UCSD-AML1 (cell line): ENCODE results near the gene SPTB.
"Not testable (repeated sequence)": the region's sequence is repeated elsewhere in the genome, so short reads cannot be mapped to it uniquely, and the experiment has no call there.

Source experiments
- DNase-seq: peaks from one replicate; lab custom pipeline; 2025; ENCODE audit not compliant: unreplicated experiment; lab: John Stamatoyannopoulos, UW

Gene SPTB

GRCh38 chr14:64824471-64824870, 55.2 kb downstream of the SPTB start:
- no peak for DNase-seq

DNA sequence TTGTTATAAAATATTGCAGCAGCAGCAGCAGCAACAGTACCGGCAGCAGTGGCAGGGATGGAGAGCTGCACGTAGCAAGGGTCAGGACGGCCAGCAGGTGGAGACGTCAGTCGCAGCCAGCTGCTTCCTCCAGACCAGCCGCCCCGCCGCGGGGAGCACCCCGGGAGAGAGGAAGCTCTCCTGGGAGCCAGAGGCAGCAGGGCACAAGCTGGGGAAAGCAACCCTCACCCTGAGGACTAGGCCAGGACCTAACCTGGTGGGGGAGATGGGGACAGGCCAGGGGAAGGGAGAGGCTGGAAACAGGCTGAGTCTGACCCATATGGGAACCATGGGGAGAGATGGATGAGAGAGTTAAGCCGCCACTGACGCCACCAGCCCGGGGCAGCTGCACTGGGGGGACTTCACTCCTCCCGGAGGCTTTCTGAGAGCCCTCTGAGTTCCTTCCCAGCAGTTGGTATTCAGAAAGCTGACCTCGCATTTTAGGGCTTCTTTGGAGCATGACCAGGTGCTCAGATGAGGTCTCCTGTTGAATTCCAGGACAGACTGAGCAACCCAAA, 56.3 kb downstream of the SPTB start:
- DNase-seq = peak; percentile 72

GRCh38 chr14:64821651-64822050, 58.1 kb downstream of the SPTB start:
- no peak for DNase-seq

GRCh38 chr14:64818151-64818550, 61.6 kb downstream of the SPTB start:
- DNase-seq = no peak

- no peak for DNase-seq
These were observed 62.1 kb downstream of the SPTB start for GRCh38 chr14:64817631-64818030.

DNA sequence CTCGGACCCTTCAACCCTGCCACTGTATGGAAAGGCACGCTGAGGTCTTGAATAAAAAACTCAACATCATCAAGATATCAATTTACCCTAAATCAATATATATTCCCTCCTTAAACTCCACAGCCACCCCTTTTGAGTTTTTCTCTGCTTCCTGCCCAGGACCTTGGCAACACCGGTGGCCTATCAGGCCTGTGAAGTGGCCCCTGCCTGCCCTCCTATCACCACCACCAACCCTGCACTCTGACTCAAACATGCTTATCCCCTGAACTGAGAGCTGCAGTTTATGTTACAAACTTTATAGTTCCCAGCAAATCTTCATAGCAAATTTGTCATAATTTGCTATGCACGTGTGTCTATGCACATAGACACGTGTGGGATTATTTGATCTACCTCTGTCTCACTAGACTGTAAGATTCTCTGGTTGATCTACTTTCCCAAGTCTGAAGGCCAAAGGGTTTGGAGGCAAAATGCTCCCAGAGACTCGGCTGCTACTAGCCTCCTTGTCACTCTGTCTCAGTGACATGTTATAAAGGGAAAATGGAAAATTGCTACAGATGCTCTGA, 63.4 kb downstream of the SPTB start:
- DNase-seq = no peak

DNA sequence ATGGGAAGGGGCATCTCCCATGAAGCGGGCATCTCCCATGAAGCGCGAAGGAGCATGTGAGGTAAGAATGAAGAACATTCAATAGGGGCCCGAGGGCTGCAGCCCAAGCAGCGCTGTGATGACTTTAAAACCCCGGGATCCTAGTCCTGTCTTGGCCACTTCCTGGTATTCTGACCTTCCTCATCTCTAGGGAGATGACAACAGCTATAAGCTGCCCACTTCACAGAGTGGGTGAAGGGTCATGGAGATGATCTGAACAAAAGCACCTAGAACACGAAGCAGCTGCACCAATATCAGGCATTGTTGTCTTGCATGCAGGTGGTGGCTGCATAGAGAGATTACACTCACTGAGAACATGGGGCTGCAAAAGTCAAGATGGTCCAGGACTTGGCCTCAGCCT, 64.5 kb downstream of the SPTB start:
- no peak for DNase-seq

DNA sequence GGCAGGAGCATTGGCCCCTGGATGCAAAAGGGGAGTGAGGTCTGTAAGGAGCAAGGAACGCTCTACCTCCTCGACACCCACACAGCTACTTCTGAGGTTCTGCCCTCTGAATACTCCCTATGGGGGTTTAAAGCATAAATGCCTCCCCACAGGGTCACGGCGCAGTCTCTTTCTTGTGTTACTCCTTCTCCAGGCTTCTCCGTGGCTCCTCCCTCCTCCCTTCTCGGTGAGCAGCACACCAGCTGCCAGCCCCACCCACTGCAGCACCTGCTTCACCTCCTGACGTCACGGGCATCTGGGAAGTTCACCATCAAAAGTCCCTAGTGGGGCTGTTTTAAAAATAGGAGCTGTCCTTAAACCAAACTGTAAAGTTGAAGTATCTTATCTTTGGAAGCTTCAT, 67.3 kb downstream of the SPTB start:
- no peak for DNase-seq

DNA sequence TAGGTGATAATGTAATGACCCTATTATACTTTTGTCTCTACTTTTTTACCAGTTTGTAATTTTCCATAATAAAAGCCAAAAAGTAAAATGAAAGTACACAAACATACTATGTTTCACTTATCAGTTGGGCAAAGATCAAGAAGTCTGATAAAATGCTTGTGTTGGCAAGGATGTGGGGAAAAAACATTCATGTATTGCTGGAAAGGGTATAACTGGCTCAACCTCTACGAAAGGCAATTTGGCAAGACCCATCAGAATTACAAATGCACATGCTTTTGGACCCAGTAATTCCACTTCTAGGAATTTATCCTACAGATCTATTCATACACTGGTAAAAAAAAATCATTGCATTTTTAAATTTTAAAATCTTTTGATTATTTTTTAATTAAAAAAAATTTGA, 68.0 kb downstream of the SPTB start:
- no peak for DNase-seq

GRCh38 chr14:64808449-64808848, 71.3 kb downstream of the SPTB start:
- no peak for DNase-seq

GRCh38 chr14:64807551-64807950, 72.2 kb downstream of the SPTB start:
- no peak for DNase-seq

DNA sequence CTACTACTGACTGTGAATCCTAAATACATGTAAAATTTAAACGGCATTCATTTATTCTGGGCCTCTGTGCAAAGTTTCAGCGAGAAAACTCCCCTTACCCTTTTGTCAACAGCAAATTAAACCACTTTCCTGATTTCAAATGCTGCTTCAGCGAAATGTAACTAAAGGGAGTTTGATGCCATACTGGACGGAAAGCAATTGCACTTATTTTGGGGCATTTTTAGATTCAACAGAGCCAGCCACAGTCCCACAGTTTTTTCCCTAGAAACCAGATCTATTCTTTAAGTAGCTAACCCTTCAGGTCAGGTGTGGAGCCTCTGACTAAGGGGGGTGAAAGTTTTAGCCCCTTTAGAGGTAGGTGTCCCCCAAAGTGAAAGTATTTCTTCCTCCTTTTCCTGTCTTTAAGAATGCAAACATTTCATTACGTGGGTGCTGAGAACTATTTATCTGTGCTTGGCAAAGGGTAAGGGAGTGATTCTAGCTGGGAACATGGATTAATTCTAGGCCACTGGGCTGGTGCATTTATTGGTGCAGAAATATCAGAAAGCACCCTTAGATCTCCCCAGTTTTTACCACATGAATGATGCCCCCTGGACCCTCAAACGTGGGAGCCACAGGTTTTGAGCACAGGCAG, 72.7 kb downstream of the SPTB start:
- no peak for DNase-seq

- no peak for DNase-seq
These were observed 73.4 kb downstream of the SPTB start for GRCh38 chr14:64806202-64806861.

DNA sequence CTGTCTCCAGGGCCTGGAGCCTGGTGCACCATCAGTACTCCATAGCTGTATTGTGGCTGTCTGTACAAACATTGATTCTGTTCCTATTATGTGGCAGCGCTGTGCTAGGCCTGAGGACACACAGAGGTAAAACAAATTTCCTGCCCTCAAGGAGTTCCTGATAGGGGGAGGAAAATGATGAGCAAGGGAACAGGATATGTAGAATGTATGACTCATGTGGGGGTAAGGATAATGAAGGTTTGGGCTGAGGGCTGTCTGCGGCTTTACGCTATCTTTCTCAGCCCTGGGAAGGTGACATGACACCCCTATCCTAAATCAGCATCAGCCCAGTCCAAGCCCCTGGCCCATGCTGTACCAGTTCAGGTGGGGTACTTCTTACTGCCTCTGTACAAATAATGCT, 74.1 kb downstream of the SPTB start:
- DNase-seq = not testable (repeated sequence)

DNA sequence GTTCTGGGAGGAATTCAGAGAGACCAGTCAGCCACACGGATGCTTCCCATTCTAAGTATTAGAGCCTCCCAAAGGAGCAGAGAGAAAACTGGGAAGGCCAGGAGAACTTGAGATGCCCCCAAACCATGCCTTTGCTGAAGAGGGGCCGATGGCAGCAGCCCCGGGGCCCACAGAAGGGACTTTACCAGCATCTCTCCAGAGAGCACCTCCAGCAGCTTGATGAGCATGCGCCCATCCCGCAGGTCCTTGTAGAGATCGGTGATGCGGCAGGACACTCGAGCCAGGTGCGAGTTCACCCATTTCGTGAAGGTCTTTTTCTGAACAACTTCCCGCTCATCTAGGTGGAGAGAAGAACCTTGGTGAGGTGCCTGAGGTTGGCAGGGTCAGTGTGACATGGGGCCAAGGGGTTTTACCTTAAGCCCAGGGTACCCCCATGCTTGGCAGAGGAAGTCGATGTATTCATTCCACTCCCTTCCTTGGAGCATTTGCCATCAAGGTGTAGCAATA, 74.9 kb downstream of the SPTB start:
- DNase-seq = no peak

DNA sequence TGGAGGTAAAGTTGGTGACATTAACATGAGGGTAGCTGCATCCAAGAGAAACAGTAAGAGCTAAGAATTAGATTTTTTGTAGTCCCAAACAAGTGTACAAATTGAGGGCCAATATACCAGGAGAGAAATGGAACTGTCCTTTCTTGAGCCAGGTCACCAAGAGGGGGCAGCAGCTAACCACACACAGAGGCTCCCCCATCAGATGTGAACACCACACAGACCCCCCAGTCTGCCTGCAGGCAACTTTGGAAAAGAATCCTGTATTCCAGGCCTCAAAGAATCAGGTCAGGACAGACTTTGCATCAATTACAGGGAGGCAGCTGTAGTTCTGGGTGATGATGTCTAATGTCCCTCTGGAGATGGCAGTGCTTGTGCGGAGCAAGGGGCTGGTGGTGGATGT, 77.9 kb downstream of the SPTB start:
- no peak for DNase-seq

DNA sequence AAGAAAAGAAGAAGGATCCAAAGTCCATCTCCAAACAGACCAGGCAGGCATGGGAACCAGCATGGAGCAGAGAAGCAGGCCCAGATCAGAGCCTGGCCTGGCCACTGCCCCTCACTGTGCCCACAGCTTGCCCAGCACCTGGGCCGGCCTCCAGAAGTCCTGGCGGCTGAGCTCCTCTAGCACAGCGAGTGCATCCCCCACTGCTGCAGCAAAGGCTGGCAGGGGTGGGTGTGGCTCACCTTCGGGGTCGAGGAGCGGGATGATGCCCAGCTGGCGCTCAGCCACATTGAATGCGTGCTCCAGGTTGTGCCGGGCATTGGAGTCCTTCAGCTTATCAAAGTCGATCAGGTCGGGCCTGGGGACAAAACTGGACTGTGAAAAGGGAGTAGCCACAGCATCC, 78.7 kb downstream of the SPTB start:
- no peak for DNase-seq

- DNase-seq = no peak
These were observed 79.7 kb downstream of the SPTB start for GRCh38 chr14:64800000-64800399.

- DNase-seq = no peak
These were observed 80.2 kb downstream of the SPTB start for GRCh38 chr14:64799555-64799954.

DNA sequence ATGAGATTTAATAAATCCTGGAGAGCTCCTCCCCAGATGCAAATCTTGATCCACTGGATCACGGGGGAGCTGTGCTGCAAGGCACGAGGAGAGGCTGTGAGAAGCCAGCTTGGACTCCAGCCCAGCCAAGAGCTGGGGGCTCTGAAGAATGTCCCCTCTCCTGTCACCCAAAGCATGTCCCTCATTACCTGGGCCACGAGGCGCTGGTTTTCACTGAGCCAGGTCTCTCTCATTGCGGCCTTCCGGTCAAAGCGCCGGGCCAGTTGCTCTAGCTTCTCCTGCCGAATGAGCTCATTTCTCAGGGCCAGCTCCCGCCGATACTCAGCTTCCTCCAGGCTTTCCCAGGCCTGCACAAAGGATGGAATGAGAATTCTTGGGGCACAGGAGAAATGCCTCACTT, 83.3 kb downstream of the SPTB start:
- DNase-seq = no peak

- DNase-seq = no peak
These were observed 83.8 kb downstream of the SPTB start for GRCh38 chr14:64795921-64796320.

DNA sequence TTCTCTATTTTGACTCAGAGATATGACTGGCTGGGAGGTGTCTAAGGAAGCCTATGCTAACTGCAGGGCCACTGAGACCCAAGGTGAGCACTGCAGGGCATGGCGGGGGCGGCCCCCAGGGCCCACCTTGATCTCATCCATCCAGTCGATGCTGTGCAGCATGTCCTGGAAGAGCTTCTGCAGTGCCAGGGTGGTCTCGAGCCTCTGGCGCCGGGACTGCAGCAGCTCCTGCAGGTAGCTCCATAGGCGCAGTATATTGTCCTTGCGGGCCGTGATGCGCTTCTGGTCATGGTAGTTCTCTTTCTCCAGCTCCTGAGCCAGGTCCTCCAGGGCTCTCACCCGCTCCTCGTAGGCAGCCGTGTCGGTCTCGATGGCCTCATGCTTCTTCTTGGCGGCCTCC, 84.5 kb downstream of the SPTB start:
- no peak for DNase-seq
